GM10248 (cell line): ENCODE data around the gene CLIC6.

Experiments
- CTCF ChIA-PET: fragments of 300-600 bp; sonication (Branson Sonifier 250); formaldehyde crosslinking; extraction: SDS; loops from one replicate; lab custom pipeline; 2021; ENCODE audit warnings: antibody characterized with exemption; lab: Yijun Ruan, JAX
- POLR2A ChIA-PET: fragments of 350-650 bp; sonication (Branson Sonifier 250); formaldehyde crosslinking; extraction: SDS; loops from one replicate; lab custom pipeline; 2020; ENCODE audit warnings: antibody characterized with exemption; lab: Yijun Ruan, JAX
- DNase-seq: peaks from one replicate; pipeline ENCODE4 v3.0.0; 2012; ENCODE audit errors: extremely low spot score
- TF ChIP-seq, protein P1 (sequence below): IDR thresholded peaks from 2 replicates; pipeline ENCODE4 v1.5.1; 2012; ENCODE audit warnings: mild to moderate bottlenecking, low read depth; ENCODE audit errors: extremely low read depth, missing control alignments, control extremely low read depth

Gene CLIC6

DNA sequence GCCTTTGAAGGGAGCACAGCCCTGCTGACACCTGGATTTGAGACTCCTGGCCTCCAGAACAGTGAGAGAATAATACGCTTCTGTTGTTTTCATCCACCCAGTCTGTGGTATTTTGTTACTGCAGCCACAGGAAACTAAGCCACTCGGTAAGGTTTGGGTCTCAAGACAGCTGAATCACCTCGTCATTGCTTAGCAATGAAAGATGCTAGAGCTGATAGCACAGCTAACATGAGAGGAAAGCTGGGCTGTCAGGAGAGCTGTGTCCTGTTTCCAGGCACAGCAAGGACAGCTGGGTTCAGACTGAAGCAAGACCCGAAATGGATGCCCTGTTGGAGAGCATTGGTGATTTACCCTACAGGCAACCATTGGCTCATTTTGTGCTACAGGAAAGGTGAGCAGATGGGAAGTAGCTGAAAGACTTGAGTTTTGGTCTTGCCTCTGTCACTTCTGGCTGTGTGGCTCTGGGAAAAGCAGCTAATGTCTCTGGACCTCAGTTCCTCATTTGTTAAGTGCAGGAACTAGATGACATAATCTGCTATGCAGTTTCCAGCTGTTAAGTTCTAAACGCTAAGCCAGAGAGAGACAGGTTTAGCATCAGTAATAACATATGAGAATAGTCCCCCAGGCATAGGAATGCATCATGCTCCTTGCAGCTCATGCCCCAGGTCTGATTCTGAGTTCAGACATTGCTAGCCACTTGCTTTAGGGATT lies 58.0 kb downstream of the CLIC6 start:
- ChIA-PET CTCF (interaction anchor here (0.7 to 3.6 kb wide), 9 partner anchors 9 to 673 kb away, joined by 3 to 26 read pairs (median 3); no protein-coding TSS in a partner anchor), POLR2A (no interaction called here)
- no peak for DNase-seq
- TF ChIP-seq, protein P1, sequence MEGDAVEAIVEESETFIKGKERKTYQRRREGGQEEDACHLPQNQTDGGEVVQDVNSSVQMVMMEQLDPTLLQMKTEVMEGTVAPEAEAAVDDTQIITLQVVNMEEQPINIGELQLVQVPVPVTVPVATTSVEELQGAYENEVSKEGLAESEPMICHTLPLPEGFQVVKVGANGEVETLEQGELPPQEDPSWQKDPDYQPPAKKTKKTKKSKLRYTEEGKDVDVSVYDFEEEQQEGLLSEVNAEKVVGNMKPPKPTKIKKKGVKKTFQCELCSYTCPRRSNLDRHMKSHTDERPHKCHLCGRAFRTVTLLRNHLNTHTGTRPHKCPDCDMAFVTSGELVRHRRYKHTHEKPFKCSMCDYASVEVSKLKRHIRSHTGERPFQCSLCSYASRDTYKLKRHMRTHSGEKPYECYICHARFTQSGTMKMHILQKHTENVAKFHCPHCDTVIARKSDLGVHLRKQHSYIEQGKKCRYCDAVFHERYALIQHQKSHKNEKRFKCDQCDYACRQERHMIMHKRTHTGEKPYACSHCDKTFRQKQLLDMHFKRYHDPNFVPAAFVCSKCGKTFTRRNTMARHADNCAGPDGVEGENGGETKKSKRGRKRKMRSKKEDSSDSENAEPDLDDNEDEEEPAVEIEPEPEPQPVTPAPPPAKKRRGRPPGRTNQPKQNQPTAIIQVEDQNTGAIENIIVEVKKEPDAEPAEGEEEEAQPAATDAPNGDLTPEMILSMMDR: no peak

GRCh38 chr21:34728479-34728878 lies 59.7 kb downstream of the CLIC6 start:
- DNase-seq: no peak
- POLR2A ChIA-PET: no interaction called here
- CTCF ChIA-PET: interaction anchor here (3.6 kb wide), 1 partner anchor 16 kb away, joined by 26 read pairs; no protein-coding TSS in a partner anchor
- TF ChIP-seq, protein P1: no peak

DNA sequence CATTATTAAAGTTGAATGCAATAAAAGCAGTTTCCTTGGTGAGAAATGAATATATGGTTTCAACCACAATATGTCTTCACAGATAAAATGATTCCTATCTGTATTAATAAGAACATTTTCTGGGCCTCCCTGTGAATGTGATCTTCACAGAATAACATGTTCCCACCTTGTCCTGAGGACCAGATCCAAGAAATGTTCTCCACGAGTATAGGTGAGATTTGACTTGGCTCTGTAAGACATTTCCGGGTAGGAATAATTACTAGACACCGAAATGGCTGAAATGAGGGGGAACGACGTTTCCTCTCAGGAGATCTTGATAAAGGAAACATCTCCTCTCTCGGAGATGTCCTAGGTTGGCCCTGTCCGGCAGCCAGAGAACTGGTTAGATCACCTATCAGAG lies 61.4 kb downstream of the CLIC6 start:
- DNase-seq: no peak
- CTCF ChIA-PET: interaction anchor here (1.0 to 2.0 kb wide), 2 partner anchors 8 to 15 kb away, joined by 5 to 6 read pairs; no protein-coding TSS in a partner anchor
- POLR2A ChIA-PET: no interaction called here
- TF ChIP-seq, protein P1: no peak

DNA sequence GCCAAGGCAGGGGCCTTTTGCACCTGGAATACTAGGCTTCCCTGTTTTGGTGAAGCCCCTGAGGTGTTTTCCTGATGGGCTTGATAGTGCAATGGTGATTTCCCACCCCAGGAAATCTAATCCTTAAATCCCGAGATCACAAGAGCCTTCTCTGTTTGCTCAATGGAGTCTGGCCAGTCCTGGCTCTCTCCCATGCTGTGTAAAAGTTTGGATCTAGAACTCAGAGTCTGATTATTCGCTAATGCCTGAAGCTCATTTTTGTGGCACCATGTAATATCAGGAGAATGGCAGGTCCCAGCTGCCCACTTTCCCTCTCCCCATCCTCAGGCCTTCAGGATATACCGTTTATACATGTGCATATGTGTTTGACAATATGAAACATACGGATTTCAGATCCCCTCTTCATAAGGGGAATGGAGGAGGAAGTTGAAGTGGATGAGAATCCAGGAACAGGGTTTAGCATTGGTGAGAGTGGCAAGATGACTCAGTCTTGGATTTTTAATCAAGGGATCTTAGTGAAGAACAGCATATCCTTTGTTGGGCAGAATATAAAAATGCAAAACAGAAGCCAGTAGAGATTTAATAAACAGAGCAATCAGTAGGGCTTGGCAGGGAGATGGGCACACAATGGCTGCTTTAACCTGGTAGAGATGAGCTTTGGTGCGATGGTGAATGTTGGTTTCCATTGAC lies 62.1 kb downstream of the CLIC6 start:
- TF ChIP-seq, protein P1: no peak
- ChIA-PET POLR2A (no interaction called here), CTCF (interaction anchor here (0.7 to 2.0 kb wide), 3 partner anchors 8 to 15 kb away, joined by 3 to 6 read pairs (median 5); no protein-coding TSS in a partner anchor)
- no peak for DNase-seq

DNA sequence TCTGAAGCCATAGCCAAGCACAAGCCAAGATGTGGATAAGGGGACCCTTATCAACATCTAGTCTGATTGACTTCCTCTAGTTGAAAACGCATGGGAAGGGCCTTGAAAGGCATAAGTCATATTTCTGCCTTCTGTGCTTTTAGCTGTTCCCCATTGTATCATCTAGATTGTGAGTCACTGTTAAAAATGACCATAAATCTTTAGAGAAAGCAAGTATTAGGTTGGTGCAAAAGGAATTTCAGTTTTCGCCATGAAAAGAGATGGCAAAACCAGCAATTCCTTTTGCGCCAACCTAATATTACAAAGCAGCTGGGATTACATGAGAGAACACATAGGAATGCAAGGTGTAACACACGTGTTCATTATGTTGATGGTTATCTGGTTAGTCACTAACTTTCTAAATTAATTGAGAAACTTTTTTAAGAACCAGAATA lies 63.6 kb downstream of the CLIC6 start:
- DNase-seq: no peak
- TF ChIP-seq, protein P1: no peak
- POLR2A ChIA-PET: no interaction called here
- CTCF ChIA-PET: interaction anchor here (1.2 to 3.2 kb wide), 3 partner anchors 10 to 158 kb away, joined by 3 to 14 read pairs (median 6); no protein-coding TSS in a partner anchor

DNA sequence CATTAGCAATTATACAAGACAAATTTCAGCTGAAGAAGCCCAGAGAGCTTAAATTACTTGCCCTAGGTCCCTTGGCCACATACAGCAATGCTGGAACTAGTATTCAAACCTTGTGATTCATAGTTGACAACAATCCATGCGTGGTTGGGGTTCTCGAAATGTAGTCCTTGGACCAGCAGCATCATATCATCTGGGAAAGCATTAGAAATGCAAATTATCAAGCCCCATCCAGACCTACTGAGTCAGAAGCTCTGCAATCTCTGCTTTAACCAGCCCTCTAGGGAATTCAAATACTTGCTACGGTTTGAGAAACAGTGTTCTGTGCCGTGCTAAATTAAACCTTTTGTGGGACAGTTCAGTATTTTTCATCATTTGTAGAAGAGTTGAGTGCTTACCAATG lies 65.1 kb downstream of the CLIC6 start:
- CTCF ChIA-PET: interaction anchor here (0.6 to 3.2 kb wide), 4 partner anchors 9 to 41 kb away, joined by 3 to 14 read pairs (median 6); no protein-coding TSS in a partner anchor
- TF ChIP-seq, protein P1: no peak
- POLR2A ChIA-PET: no interaction called here
- DNase-seq: no peak
